Renal cortical epithelial cell (primary cell): ENCODE data around the gene NOL6. TPM values are rescaled to one million over a fixed set of nuclear protein-coding genes. Genes with fewer than 3 reads are reported as not detected.
"Not testable (repeated sequence)": the region's sequence is repeated elsewhere in the genome, so short reads cannot be mapped to it uniquely, and the experiment has no call there.

Source experiments
- DNase-seq: peaks from one replicate; pipeline ENCODE4 v3.0.0-alpha.2; 2011; ENCODE audit warnings: low read depth
- total RNA-seq: library from RNA; depleted of rRNA; stranded (reverse); fragments of >200 nt; gene quantifications from 2 replicates; pipeline ENCODE4 v1.2.3, GENCODE V29; 2014

Gene NOL6
- total RNA-seq, 1 donor from 2014 or later = 33.1 TPM

DNA sequence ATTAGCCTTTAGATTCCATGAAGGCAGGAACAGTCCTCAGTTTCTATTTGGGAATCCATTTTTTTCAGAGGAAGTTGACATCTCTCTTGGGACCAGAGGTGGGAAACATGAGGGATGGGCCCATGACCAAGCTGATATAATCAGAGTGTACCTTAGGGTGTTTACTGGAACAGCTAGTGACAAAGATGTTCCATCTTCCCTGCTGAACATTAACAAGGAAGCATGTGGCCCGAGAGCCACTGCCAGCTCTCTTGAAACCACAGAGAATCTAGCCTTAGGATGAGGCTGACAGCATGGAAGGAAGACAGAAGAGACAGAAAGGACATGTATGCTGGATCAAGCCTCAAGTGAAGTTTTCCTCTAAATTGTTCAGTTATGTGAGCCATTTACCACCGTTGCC, 42.3 kb downstream of the NOL6 start:
- DNase-seq = peak; percentile 41

DNA sequence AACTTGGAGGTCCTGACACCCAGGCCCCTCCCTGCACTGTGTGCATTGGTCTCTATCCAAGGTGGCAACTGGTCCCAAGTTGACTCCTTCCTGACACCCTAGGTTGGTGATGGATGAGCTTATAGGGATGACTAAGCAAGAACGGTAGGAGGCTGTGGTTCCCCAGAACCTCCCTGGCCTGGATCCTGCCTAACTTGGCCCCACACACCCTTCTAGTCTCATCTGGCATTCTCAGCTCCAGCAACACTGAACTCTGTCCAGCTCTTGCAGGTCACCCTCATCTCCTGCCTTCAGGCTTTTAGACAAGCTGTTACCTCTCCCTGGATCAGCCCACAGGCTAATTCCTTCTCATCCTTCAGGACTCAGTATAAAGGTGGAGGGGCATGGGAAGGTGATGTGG, 42.8 kb downstream of the NOL6 start:
- peak; percentile 38 for DNase-seq

DNA sequence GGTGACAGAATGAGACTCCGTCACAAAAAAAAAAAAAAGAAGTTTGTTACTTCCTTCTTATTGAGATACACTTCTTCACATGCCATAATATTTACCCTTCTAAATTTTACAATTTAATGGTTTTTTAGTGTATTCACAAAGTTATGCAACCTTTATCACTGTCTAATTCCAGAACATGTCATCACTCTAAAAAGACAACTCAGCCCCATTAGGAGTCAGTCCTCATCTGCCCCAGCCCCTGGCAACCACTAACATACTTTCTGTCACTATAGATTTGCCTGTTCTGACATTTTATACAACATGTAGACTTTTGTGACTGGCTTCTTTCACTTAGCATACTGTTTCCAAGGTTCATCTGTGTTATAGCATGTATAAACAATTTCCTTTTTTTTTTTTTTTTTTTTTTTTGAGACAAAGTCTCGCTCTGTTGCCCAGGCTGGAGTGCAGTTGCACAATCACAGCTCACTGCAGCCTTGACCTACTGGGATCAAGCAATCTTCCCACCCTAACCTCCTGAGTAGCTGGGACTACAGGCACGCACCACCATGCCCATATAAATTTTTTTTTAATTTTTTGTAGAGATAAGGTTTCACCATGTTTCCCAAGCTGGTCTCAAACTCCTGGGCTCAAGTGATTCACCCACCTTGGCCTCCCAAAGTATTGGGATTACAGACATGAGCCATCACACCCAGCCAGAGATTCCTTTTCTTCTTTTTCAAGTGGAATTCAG, 44.3 kb downstream of the NOL6 start:
- peak; percentile 60 for DNase-seq

DNA sequence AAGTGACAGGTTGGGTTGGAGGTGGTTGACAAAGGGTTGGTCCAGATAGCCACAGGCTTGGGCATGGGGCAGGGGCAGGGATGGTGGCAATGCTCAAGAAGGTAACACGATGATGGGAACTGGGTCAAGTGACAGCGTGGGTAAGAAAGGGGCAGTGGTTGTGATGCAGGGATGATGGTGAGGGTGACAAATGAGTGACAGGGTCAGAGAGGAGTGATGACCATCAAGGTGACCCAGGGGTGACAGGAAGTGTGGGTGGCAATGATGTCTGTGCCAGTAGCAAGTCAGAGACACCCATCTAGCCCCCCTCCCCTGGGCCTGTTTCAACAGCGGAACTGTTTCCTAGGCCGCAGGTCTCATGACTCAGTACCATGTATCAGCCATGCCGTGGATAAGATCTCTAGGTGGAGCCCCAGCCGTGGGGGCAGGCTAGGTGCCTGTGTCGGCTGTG, 46.9 kb downstream of the NOL6 start:
- DNase-seq = no peak

DNA sequence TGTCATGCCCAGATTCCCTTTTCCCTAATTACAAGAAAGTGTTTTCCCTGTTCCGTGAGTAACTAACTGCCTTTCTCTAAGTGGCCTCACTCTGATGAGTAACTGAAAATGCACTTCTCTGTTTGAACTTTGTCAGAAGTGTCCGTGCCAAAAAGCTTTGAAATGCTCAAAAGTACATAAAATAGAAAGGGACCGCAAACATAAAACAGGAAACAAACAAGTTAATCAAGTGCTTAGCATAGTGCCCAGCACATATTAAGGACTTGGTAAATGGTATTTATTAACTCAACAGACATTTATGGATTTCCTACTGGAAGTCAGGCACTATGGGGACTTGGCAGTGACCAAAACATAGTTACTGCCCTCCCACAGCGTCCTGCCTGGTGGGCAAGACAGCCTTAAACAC, 48.6 kb downstream of the NOL6 start:
- DNase-seq = peak; percentile 86

DNA sequence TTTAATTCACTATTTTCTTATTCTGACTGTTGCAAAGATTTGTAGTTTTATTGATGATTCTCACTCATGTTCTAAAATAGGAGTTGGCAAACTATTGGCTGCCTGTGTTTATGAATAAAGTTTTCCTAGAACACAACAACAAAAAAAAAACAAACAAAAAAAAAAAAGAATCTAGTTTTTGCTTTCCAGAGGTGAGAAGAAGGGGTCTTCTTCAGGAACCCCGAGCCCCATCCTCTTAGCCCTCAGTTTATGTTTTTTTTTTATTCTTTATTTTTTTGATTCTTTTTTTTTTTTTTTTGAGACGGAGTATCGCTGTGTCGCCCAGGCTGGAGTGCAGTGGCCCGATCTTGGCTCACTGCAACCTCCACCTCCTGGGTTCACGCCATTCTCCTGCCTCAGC, 49.2 kb downstream of the NOL6 start:
- not testable (repeated sequence) for DNase-seq

DNA sequence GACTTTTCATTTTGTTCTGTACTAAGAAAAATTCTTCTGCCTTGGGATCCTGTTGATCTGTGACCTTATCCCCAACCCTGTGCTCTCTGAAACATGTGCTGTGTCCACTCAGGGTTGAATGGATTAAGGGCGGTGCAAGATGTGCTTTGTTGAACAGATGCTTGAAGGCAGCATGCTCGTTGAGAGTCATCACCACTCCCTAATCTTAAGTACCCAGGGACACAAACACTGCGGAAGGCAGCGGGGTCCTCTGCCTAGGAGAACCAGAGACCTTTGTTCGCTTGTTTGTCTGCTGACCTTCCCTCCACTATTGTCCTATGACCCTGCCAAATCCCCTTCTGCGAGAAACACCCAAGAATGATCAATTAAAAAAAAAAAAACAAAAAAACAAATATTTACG, 49.7 kb downstream of the NOL6 start:
- not testable (repeated sequence) for DNase-seq

DNA sequence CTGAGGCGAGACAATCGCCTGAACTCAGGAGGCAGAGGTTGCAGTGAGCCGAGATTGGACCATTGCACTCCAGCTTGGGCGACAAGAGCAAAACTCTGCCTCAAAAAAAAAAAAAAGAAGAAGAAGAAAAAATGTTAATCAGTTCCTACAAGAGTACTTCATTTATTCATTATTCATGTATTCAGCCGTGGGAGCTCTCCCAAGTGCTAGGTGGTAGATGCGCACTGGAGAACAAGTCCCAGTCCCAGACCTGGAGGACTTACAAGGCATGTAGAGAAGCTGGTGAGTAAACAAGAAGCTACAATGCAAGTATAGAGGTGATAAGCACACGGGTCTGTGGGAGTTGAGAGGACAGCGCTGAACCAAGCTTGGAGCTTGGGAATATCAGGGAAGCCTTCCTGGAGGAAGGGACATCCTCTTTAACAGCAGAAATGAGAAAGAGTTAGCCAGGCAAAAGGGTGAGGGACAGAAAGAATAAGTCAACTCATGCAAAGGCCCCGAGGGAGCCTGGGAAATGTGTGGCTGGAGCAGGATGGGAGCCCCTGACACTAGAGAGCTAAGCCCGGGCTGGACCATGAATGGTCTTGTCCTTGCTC, 53.9 kb downstream of the NOL6 start:
- no peak for DNase-seq

DNA sequence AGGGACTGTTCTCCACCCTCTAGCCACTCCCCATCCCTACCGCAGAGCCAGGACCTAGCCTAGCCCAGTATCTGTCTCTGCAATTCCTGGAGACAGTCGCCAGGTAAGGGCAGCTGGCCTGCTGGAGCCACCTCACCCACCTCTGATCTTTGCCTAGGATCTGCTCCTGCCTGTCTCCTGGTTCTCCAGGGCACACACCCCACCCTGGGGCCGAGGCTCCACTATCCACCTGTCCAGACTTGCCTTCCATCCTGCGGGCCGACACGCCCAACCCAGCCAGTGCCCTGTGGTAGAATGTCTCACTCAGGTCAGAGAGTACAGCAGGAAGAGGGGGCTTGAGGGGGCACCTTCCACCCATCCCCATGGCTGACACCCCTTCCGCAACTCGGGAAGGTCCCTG, 55.6 kb downstream of the NOL6 start:
- DNase-seq = no peak

DNA sequence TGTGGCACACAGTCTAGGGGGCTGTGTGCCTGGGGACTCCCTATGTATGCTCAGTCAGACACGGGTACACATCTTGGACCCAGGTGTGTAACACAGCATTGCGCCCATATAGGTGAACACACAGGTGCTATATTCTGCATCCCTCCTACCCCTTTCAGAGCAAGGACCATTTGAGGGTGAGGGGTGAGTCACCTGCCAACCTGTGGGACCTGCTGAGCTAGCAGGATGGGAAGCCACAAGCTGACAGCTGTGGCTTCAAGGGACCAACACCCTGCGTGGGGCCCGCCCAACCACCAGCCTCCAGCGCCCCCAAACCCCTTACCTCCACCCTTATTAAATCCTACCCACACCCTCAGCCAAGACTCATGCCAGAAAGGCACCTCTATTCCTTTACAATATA, 56.7 kb downstream of the NOL6 start:
- no peak for DNase-seq

DNA sequence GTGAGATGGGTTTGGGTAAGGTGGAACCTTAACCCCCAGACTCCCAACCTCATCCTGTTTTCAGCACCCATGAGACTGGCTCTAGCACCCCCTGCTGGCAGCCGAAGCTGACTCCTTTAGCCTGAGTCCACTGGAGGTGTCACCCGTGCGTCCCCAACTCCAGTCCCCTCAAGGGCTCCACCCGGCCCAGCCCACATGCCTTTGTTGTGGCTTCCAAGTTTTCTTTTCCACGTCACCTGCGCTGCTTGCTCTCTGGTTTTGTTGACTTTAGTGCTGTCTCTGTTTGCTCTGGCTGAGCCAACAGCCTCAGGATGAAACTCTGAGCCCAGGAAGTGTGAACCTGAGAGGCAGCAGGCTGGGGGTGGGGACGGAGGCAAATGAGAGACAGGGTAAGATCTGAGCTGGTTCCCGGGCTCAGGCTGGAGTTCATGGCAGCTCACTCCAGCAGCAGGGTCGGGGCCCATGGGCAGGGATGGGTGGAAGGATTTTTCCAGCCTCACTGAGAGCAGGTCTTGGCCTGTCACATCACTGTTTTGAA, 58.2 kb downstream of the NOL6 start:
- DNase-seq = peak; percentile 60

DNA sequence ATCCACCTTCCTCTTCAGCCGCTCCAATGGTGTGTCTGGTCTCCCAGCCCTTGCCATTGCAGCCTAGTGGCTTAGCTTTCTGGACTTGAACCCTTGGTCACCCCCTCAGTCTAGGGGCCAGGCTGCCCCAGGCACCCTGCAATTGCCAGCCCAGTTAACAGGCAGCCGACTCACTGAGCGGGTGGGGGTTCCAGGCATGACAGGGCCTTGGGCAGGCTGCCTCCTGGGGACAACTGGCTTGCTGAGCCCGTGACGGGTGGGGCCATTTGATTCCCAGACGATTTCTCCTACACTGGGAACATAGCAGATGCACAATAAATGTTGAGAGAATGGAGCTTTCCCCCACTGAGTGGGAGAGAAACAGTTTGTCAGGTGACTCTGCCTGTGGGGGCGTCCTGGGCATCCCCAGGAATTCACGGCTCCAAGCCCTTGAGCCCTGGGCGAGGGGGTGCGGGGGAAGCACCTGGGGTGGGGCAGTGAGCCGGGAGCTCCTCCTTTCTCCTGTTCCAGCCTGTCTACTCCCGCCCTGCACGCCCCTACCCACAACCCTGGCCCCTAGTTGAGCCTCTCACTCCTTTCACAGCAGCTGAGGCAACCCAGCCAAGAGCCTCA, 58.7 kb downstream of the NOL6 start:
- DNase-seq = no peak

DNA sequence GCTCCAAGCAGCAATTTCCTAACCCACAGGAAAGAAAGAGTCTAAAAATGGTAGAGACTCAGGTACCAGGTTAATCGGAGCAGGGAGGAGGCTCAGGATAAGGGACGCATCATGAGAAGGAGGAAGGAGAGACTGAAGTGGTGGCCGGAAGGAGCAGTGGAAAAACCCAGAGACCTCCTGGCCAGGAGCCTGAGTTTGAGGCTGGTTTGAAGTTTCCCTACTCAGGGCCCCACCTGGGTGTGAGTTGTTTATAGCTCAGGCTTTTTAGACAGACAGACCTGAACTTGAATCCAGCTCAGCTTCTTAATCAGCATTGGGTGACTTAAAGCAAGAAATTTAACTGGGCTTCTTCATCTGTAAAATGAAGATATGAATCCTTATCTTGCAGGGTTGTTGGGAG, 59.5 kb downstream of the NOL6 start:
- DNase-seq = no peak

Other genes starting within 250 kb of the NOL6 start
- gene SPINK4, start 233.8 kb downstream of the NOL6 start, total RNA-seq = not detected in 2 replicates
- 14.4 and 50.9 TPM in 2 replicates for gene BAG1, start 209.2 kb downstream of the NOL6 start, total RNA-seq
- gene CHMP5, start 208.9 kb downstream of the NOL6 start, total RNA-seq = 161 and 196 TPM in 2 replicates
- gene NFX1, start 183.4 kb downstream of the NOL6 start, total RNA-seq = 16.3 and 34.8 TPM in 2 replicates
- 0.25 TPM in 1 of 2 replicates, not detected in the other for gene AQP7, start 71.4 kb downstream of the NOL6 start, total RNA-seq
- 0.35 and 4.4 TPM in 2 replicates for gene AQP3, start 26.3 kb downstream of the NOL6 start, total RNA-seq
- gene ANKRD18B, start 50.3 kb upstream of the NOL6 start, total RNA-seq = 7.3 and 13.8 TPM in 2 replicates